GM13977 (cell line): Measurements from ENCODE around the gene RAI14.
"Not testable (repeated sequence)": the region's sequence is repeated elsewhere in the genome, so short reads cannot be mapped to it uniquely, and the experiment has no call there.

Experiments
- DNase-seq: peaks from one replicate; pipeline ENCODE4 v3.0.0; 2012; ENCODE audit warnings: low spot score
- CTCF ChIP-seq: IDR thresholded peaks from 2 replicates; pipeline ENCODE4 v1.5.1; 2012; ENCODE audit warnings: mild to moderate bottlenecking, control low read depth; ENCODE audit not compliant: insufficient read depth; ENCODE audit errors: extremely low read depth, missing control alignments
- in situ Hi-C: fragments of 300-500 bp; cut with MboI; formaldehyde crosslinking; loops from one replicate; pipeline ENCODE4 v1.12.0; 2022; ENCODE audit warnings: low sequenced_read_pairs, low pct_unique_long_range_greater_than_20kb, mixed read lengths, inconsistent platforms; ENCODE audit not compliant: unreplicated experiment

Gene RAI14

GRCh38 chr5:34699155-34700077 is 43.3 kb downstream of the RAI14 start:
- TF ChIP-seq CTCF = no peak
- in situ Hi-C loops = no loop called here
- no peak for DNase-seq

GRCh38 chr5:34700078-34700452 is 43.9 kb downstream of the RAI14 start:
- no peak for TF ChIP-seq CTCF
- in situ Hi-C loops = no loop called here

GRCh38 chr5:34701442-34701841 is 45.3 kb downstream of the RAI14 start:
- in situ Hi-C loops, DNase-seq: not testable (repeated sequence)

More at GRCh38 chr5:34700078-34700452, 43.9 kb downstream of the RAI14 start:
- no peak for DNase-seq

- no peak for TF ChIP-seq CTCF
- in situ Hi-C loops = no loop called here
- DNase-seq = no peak
Measured at GRCh38 chr5:34703767-34704713, 47.9 kb downstream of the RAI14 start.

- DNase-seq = no peak
- TF ChIP-seq CTCF = no peak
- in situ Hi-C loops = no loop called here
Measured at GRCh38 chr5:34706084-34706483, 50.0 kb downstream of the RAI14 start.

- no peak for DNase-seq
- in situ Hi-C loops = no loop called here
- no peak for TF ChIP-seq CTCF
Measured at GRCh38 chr5:34707451-34708107, 51.5 kb downstream of the RAI14 start.

GRCh38 chr5:34708777-34709176 is 52.6 kb downstream of the RAI14 start:
- no peak for DNase-seq
- TF ChIP-seq CTCF = no peak
- in situ Hi-C loops = no loop called here
